ENCODE data around the gene VANGL1.

VANGL1 gene

GRCh38 chr1:115705085-115705951 is 63.5 kb downstream of the VANGL1 start:
- no peak for DNase-seq (ENCODE audit: low spot score)

- DNase-seq (ENCODE audit: low spot score): no peak
These were observed 64.2 kb downstream of the VANGL1 start for GRCh38 chr1:115705963-115706362.

GRCh38 chr1:115706587-115707425 is 65.0 kb downstream of the VANGL1 start:
- DNase-seq (ENCODE audit: low spot score): peak; percentile 10

GRCh38 chr1:115710859-115711624 is 69.3 kb downstream of the VANGL1 start:
- DNase-seq (ENCODE audit: low spot score): no peak

- DNase-seq (ENCODE audit: low spot score): no peak
These were observed 71.3 kb downstream of the VANGL1 start for GRCh38 chr1:115712911-115713609.

- DNase-seq (ENCODE audit: low spot score): no peak
These were observed 72.1 kb downstream of the VANGL1 start for GRCh38 chr1:115713906-115714305.

GRCh38 chr1:115714572-115715141 is 72.9 kb downstream of the VANGL1 start:
- DNase-seq (ENCODE audit: low spot score): no peak

- DNase-seq (ENCODE audit: low spot score): no peak
These were observed 75.8 kb downstream of the VANGL1 start for GRCh38 chr1:115717541-115717940.

GRCh38 chr1:115718011-115718754 is 76.4 kb downstream of the VANGL1 start:
- DNase-seq (ENCODE audit: low spot score): no peak

GRCh38 chr1:115719285-115719684 is 77.5 kb downstream of the VANGL1 start:
- no peak for DNase-seq (ENCODE audit: low spot score)

- no peak for DNase-seq (ENCODE audit: low spot score)
These were observed 80.5 kb downstream of the VANGL1 start for GRCh38 chr1:115722221-115722620.

- DNase-seq (ENCODE audit: low spot score): no peak
These were observed 82.0 kb downstream of the VANGL1 start for GRCh38 chr1:115723756-115724155.

GRCh38 chr1:115725600-115725999 is 83.8 kb downstream of the VANGL1 start:
- DNase-seq (ENCODE audit: low spot score): no peak

GRCh38 chr1:115726161-115726560 is 84.4 kb downstream of the VANGL1 start:
- no peak for DNase-seq (ENCODE audit: low spot score)

GRCh38 chr1:115726570-115726969 is 84.8 kb downstream of the VANGL1 start:
- DNase-seq (ENCODE audit: low spot score): no peak

GRCh38 chr1:115727706-115728249 is 86.0 kb downstream of the VANGL1 start:
- DNase-seq (ENCODE audit: low spot score): no peak

GRCh38 chr1:115728341-115728740 is 86.6 kb downstream of the VANGL1 start:
- no peak for DNase-seq (ENCODE audit: low spot score)

GRCh38 chr1:115729756-115730155 is 88.0 kb downstream of the VANGL1 start:
- DNase-seq (ENCODE audit: low spot score): no peak

GRCh38 chr1:115732316-115732715 is 90.5 kb downstream of the VANGL1 start:
- DNase-seq (ENCODE audit: low spot score): no peak

- DNase-seq (ENCODE audit: low spot score): no peak
These were observed 99.0 kb downstream of the VANGL1 start for GRCh38 chr1:115740811-115741210.

Data from CD4-positive, alpha-beta T cell treated with Interleukin-15 for 4 hours (primary cell).